GM19240 (cell line): ENCODE data around the gene ZSCAN12.
"Not testable (repeated sequence)": the region's sequence is repeated elsewhere in the genome, so short reads cannot be mapped to it uniquely, and the experiment has no call there.

Experiments
- DNase-seq: peaks from one replicate; pipeline ENCODE4 v3.0.0; 2011; ENCODE audit warnings: low spot score; ENCODE audit not compliant: insufficient read length

ZSCAN12 gene

GRCh38 chr6:28399350-28400121 is at the start of gene ZSCAN12:
ZSCAN12 (minus strand) TSS chr6:28399747; CDS start chr6:28398405, 1,342 bp downstream.
- peak; percentile 47 for DNase-seq

- no peak for DNase-seq
These were observed 49.5 kb upstream of the ZSCAN12 start for GRCh38 chr6:28449056-28449455.

- not testable (repeated sequence) for DNase-seq
These were observed 48.0 kb upstream of the ZSCAN12 start for GRCh38 chr6:28447512-28447906.

GRCh38 chr6:28446818-28447511 is 47.4 kb upstream of the ZSCAN12 start:
- DNase-seq, result no peak

- DNase-seq, result not testable (repeated sequence)
These were observed 45.2 kb upstream of the ZSCAN12 start for GRCh38 chr6:28444759-28445158.

GRCh38 chr6:28443112-28443773 is 43.7 kb upstream of the ZSCAN12 start, which contains the start of gene ZSCAN23:
ZSCAN23 (minus strand) TSS chr6:28443491; CDS start chr6:28436266, 7,225 bp downstream.
- DNase-seq, result peak; percentile 48

- DNase-seq, result no peak
These were observed 43.0 kb upstream of the ZSCAN12 start for GRCh38 chr6:28442586-28442985.

- DNase-seq, result no peak
These were observed 36.9 kb upstream of the ZSCAN12 start for GRCh38 chr6:28436404-28436803.

- DNase-seq, result no peak
These were observed 33.6 kb upstream of the ZSCAN12 start for GRCh38 chr6:28433119-28433518.

- DNase-seq, result no peak
These were observed 30.2 kb upstream of the ZSCAN12 start for GRCh38 chr6:28429781-28430180.

- no peak for DNase-seq
These were observed 26.5 kb upstream of the ZSCAN12 start for GRCh38 chr6:28425944-28426541.

- no peak for DNase-seq
These were observed 24.6 kb upstream of the ZSCAN12 start for GRCh38 chr6:28424163-28424562.

GRCh38 chr6:28423546-28423945 is 24.0 kb upstream of the ZSCAN12 start:
- no peak for DNase-seq

- DNase-seq, result no peak
These were observed 14.1 kb upstream of the ZSCAN12 start for GRCh38 chr6:28413681-28414080.

- DNase-seq, result no peak
These were observed 11.2 kb upstream of the ZSCAN12 start for GRCh38 chr6:28410767-28411166.

GRCh38 chr6:28408076-28408802 is 8.7 kb upstream of the ZSCAN12 start:
- no peak for DNase-seq

GRCh38 chr6:28407401-28407800 is 7.9 kb upstream of the ZSCAN12 start:
- no peak for DNase-seq

- not testable (repeated sequence) for DNase-seq
These were observed 4.4 kb upstream of the ZSCAN12 start for GRCh38 chr6:28403923-28404322.

GRCh38 chr6:28402197-28402596 is 2.6 kb upstream of the ZSCAN12 start:
- DNase-seq, result no peak

GRCh38 chr6:28401172-28401571 is 1.6 kb upstream of the ZSCAN12 start:
- DNase-seq, result no peak

- no peak for DNase-seq
These were observed 540 bp upstream of the ZSCAN12 start for GRCh38 chr6:28400122-28400451.
